ENCODE results near the gene CPSF3.

DNA sequence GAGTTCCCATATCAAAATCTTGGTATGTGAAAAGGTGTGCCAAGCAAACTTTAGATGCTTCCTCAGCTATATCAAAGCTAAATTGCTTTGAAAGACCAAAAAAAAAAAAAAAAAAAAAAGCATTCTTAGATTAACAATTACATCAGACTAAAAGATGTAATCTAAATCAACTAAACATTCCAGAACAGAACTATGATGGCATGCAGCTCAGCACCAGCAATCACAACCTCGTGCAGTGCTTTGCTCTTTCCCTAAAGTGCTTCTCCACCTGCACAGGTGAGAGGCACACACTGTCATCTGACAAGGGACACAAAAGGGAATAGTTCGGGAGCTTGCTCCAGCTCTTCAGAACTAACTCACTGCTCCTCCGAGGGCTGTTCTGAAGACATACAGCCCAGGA lies 94.7 kb downstream of the CPSF3 start:
- TF ChIP-seq CTCF (IDR thresholded peaks at IDR 0.05): no peak
- TF ChIP-seq POLR2A (IDR thresholded peaks at IDR 0.05): no peak

All from vagina (tissue), 2 donors.